H1 (cell line): ENCODE results near the gene KCNA2. TPM values are rescaled to one million over a fixed set of nuclear protein-coding genes. Genes with fewer than 3 reads are reported as not detected.

Experiments
- CTCF ChIA-PET: fragments of 300-600 bp; sonication (Branson Sonifier 250); formaldehyde crosslinking; loops from one replicate; lab custom pipeline; 2021; ENCODE audit not compliant: partially characterized antibody; lab: Charles Lee
- POLR2A ChIA-PET: fragments of 300-600 bp; sonication (Branson Sonifier 250); formaldehyde crosslinking; loops from one replicate; lab custom pipeline; 2021; ENCODE audit warnings: inconsistent platforms; ENCODE audit not compliant: partially characterized antibody; lab: Charles Lee
- DNase-seq, 2 experiments: peaks; one replicate each; pipeline versions ENCODE4 v3.0.0 to v3.0.0-alpha.2; 2010 to 2022; ENCODE audit warnings: low spot score in 2 of 2, low read depth in 1 of 2, mixed read lengths in 1 of 2
- FAIRE-seq: peaks from 2 replicates; lab custom pipeline; 2011; peaks lifted over from hg19 to GRCh38; lab: Jason Lieb, UNC
- H2AFZ ChIP-seq: 2 replicates; pipeline ENCODE4 v1.8.1; 2012; ENCODE audit warnings: low read length, inconsistent platforms
- H2AK5ac ChIP-seq: 2 replicates; pipeline ENCODE4 v1.6.1; 2013; ENCODE audit warnings: low read depth, low read length
- H2BK120ac ChIP-seq: replicated peaks from 2 replicates; pipeline ENCODE3; 2013; ENCODE audit warnings: low read depth, low read length, inconsistent platforms
- H2BK12ac ChIP-seq: 2 replicates; pipeline ENCODE4 v1.6.1; 2013; ENCODE audit warnings: low read depth, low read length
- H2BK15ac ChIP-seq: 2 replicates; pipeline ENCODE4 v1.6.1; 2013; ENCODE audit warnings: low read length
- H2BK20ac ChIP-seq: 2 replicates; pipeline ENCODE4 v1.6.1; 2013; ENCODE audit warnings: low read length
- H2BK5ac ChIP-seq: 2 replicates; pipeline ENCODE4 v1.6.1; 2013; ENCODE audit warnings: low read depth, low read length
- H3K14ac ChIP-seq: 2 replicates; pipeline ENCODE4 v1.6.1; 2013; ENCODE audit warnings: inconsistent platforms; ENCODE audit not compliant: insufficient read length
- H3K18ac ChIP-seq: 2 replicates; pipeline ENCODE4 v1.6.1; 2013; ENCODE audit warnings: low read length; ENCODE audit errors: extremely low read depth
- H3K23ac ChIP-seq: 2 replicates; pipeline ENCODE4 v1.6.1; 2013; ENCODE audit warnings: inconsistent platforms; ENCODE audit not compliant: insufficient read length
- H3K23me2 ChIP-seq: 2 replicates; pipeline ENCODE4 v1.6.1; 2013; ENCODE audit warnings: low read depth, low read length
- H3K27ac ChIP-seq: 2 replicates; pipeline ENCODE4 v1.6.1; 2011; ENCODE audit warnings: low read depth, low read length, inconsistent platforms
- H3K27me3 ChIP-seq, 4 experiments: replicated peaks in 1 of 4; 1 replicate in 1 of 4; 2 replicates in 3 of 4; pipeline versions ENCODE4 v1.6.1 to v1.8.1; 2011 to 2013; ENCODE audit warnings: low read length in 3 of 4, mild to moderate bottlenecking in 3 of 4, inconsistent platforms in 2 of 4, mixed read lengths in 2 of 4, moderate library complexity in 1 of 4; ENCODE audit not compliant: control insufficient read depth in 3 of 4, insufficient read depth in 3 of 4; ENCODE audit errors: extremely low read depth in 1 of 4
- H3K36me3 ChIP-seq, 4 experiments: 2 replicates each; pipeline versions ENCODE4 v1.6.1 to v1.8.1; 2011 to 2013; ENCODE audit warnings: mild to moderate bottlenecking in 4 of 4, low read length in 3 of 4, moderate library complexity in 2 of 4, control low read depth in 1 of 4, inconsistent platforms in 1 of 4; ENCODE audit not compliant: insufficient read depth in 4 of 4, control insufficient read depth in 2 of 4
- H3K4ac ChIP-seq: replicated peaks from 2 replicates; pipeline ENCODE3; 2013; ENCODE audit warnings: low read length, low read depth, mixed read lengths, inconsistent platforms; ENCODE audit not compliant: insufficient read length
- H3K4me1 ChIP-seq, 4 experiments: replicated peaks in 1 of 4; 1 replicate in 1 of 4; 2 replicates in 3 of 4; pipeline versions ENCODE4 v1.6.1 to v1.8.1; 2011 to 2013; ENCODE audit warnings: low read length in 3 of 4, inconsistent platforms in 2 of 4, mixed read lengths in 1 of 4; ENCODE audit not compliant: insufficient read depth in 4 of 4, control insufficient read depth in 3 of 4
- H3K4me2 ChIP-seq, 2 experiments: 2 replicates each; pipeline versions ENCODE4 v1.6.1 to v1.8.1; 2011 to 2013; ENCODE audit warnings: low read depth in 2 of 2, low read length in 2 of 2, control low read depth in 1 of 2, inconsistent platforms in 1 of 2, mild to moderate bottlenecking in 1 of 2; ENCODE audit not compliant: insufficient read depth in 1 of 2
- H3K4me3 ChIP-seq, 4 experiments: fragments of 200-600, 300-600 bp in 1 of 4; sonication (generic), shearing (Covaris generic), sonication (Bioruptor Twin) in 1 of 4; 2 replicates each; pipeline versions ENCODE4 v1.5.1 to v1.8.1; 2011 to 2016; ENCODE audit warnings: low read length in 4 of 4, low read depth in 3 of 4, control low read depth in 2 of 4, inconsistent platforms in 2 of 4, mild to moderate bottlenecking in 2 of 4, mixed read lengths in 1 of 4, moderate library complexity in 1 of 4; ENCODE audit not compliant: insufficient read depth in 2 of 4; ENCODE audit errors: extremely low read depth in 1 of 4
- H3K56ac ChIP-seq: replicated peaks from 2 replicates; pipeline ENCODE3; 2013; ENCODE audit warnings: low read depth, mild to moderate bottlenecking, mixed read lengths, low read length, inconsistent platforms; ENCODE audit not compliant: insufficient read length
- H3K79me1 ChIP-seq: 2 replicates; pipeline ENCODE4 v1.6.1; 2013; ENCODE audit warnings: low read depth, low read length, control low read depth
- H3K79me2 ChIP-seq, 2 experiments: 2 replicates each; pipeline versions ENCODE4 v1.6.1 to v1.8.1; 2012 to 2013; ENCODE audit warnings: low read length in 2 of 2, mild to moderate bottlenecking in 2 of 2, inconsistent platforms in 1 of 2; ENCODE audit not compliant: insufficient read depth in 2 of 2, control insufficient read depth in 1 of 2
- H3K9ac ChIP-seq, 4 experiments: replicated peaks in 1 of 4; 1 replicate in 1 of 4; 2 replicates in 3 of 4; pipeline versions ENCODE4 v1.6.1 to v1.8.1; 2011 to 2013; ENCODE audit warnings: low read depth in 3 of 4, low read length in 3 of 4, control low read depth in 2 of 4, mild to moderate bottlenecking in 2 of 4, moderate library complexity in 2 of 4, inconsistent platforms in 1 of 4; ENCODE audit errors: extremely low read depth in 1 of 4
- H3K9me3 ChIP-seq, 2 experiments: 2 replicates each; pipeline versions ENCODE4 v1.6.1 to v1.8.1; 2012 to 2013; ENCODE audit warnings: mild to moderate bottlenecking in 2 of 2, moderate library complexity in 2 of 2, control low read depth in 1 of 2, inconsistent platforms in 1 of 2, low read depth in 1 of 2, low read length in 1 of 2, mixed read lengths in 1 of 2; ENCODE audit not compliant: insufficient read depth in 2 of 2
- H4K20me1 ChIP-seq, 2 experiments: replicated peaks in 1 of 2; 2 replicates each; pipeline versions ENCODE3 to v1.8.1; 2011 to 2013; ENCODE audit warnings: inconsistent platforms in 2 of 2, low read length in 2 of 2, mild to moderate bottlenecking in 1 of 2; ENCODE audit not compliant: insufficient read depth in 2 of 2, control insufficient read depth in 1 of 2
- H4K5ac ChIP-seq: 2 replicates; pipeline ENCODE4 v1.6.1; 2013; ENCODE audit warnings: low read length, low read depth, mixed read lengths, inconsistent platforms; ENCODE audit not compliant: insufficient read length
- H4K8ac ChIP-seq: 2 replicates; pipeline ENCODE4 v1.8.0; 2013; ENCODE audit warnings: mild to moderate bottlenecking, moderate library complexity, low read length, inconsistent platforms; ENCODE audit not compliant: insufficient read depth; ENCODE audit errors: extremely low read depth
- H4K91ac ChIP-seq: replicated peaks from 2 replicates; pipeline ENCODE3; 2013; ENCODE audit warnings: low read length, mixed read lengths, inconsistent platforms; ENCODE audit not compliant: insufficient read length
- HDAC2 ChIP-seq, 2 experiments: fragments of 300-600 bp in 1 of 2; sonication (generic) in 1 of 2; IDR thresholded peaks; 2 replicates each; pipeline ENCODE4 v1.6.1; 2011 to 2012; ENCODE audit warnings: low read depth in 2 of 2, low read length in 2 of 2, mild to moderate bottlenecking in 2 of 2, moderate library complexity in 2 of 2, borderline replicate concordance in 1 of 2, inconsistent platforms in 1 of 2
- PHF8 ChIP-seq: fragments of 200-600 bp; sonication (generic); conservative IDR thresholded peaks from 2 replicates; pipeline ENCODE4 v1.7.1; 2012; ENCODE audit warnings: low read depth, mild to moderate bottlenecking, inconsistent platforms, low read length, moderate library complexity
- SP1 ChIP-seq: IDR thresholded peaks from 2 replicates; pipeline ENCODE4 v1.6.1; 2011; ENCODE audit warnings: low read depth, low read length
- SUZ12 ChIP-seq: fragments of 200-600 bp; sonication (generic); IDR thresholded peaks from 2 replicates; pipeline ENCODE4 v1.6.1; 2012; ENCODE audit warnings: mild to moderate bottlenecking, inconsistent platforms, low read length, moderate library complexity, mixed read lengths
- WGBS, 2 experiments: shearing (Covaris generic) in 1 of 2; methylation state at CpG; one replicate each; pipeline versions ENCODE4 v1.1.6 to v1.1.7; 2013 to 2015; ENCODE audit warnings: low lambda C conversion rate in 2 of 2, mixed read lengths in 2 of 2, inconsistent platforms in 1 of 2, low coverage in 1 of 2, missing lambda C conversion rate in 1 of 2; ENCODE audit not compliant: insufficient replicate concordance in 2 of 2, insufficient coverage in 1 of 2, insufficient read length in 1 of 2; ENCODE audit errors: extremely low coverage in 1 of 2, missing lambda C conversion rate in 1 of 2; 5-methylcytosine and 5-hydroxymethylcytosine counted together
- polyA plus RNA-seq, 7 experiments: library from polyadenylated mRNA; depleted of rRNA in 3 of 7; stranded (reverse) in 5 of 7; unstranded in 2 of 7; fragments of >200 nt in 5 of 7; fragments of 200-250 nt in 2 of 7; gene quantifications; 1 replicate in 5 of 7; 2 replicates in 1 of 7; 4 replicates in 1 of 7; pipeline versions ENCODE4 v1.2.1 to v1.2.3, GENCODE V29; 2011 to 2013; ENCODE audit warnings: missing spikeins in 2 of 7, mixed read lengths in 2 of 7
- total RNA-seq: library from RNA; stranded (reverse); fragmentation: NEBNext Ultra II Directional; extraction: Animal tissue kit (Norgen Biotek cat#: 25700); gene quantifications from 2 replicates; pipeline ENCODE4 v1.2.1, GENCODE V29; 2021
- TF ChIP-seq, protein P1 (sequence below): IDR thresholded peaks from 2 replicates; pipeline ENCODE4 v1.6.1; 2012; ENCODE audit warnings: low read length, inconsistent platforms

The KCNA2 gene
- total and polyA plus RNA-seq, 2 of the 8 experiments (the other 6 are each of a cell fraction or from before 2014, with no cell fraction given), result 0.26 to 0.78 TPM

DNA sequence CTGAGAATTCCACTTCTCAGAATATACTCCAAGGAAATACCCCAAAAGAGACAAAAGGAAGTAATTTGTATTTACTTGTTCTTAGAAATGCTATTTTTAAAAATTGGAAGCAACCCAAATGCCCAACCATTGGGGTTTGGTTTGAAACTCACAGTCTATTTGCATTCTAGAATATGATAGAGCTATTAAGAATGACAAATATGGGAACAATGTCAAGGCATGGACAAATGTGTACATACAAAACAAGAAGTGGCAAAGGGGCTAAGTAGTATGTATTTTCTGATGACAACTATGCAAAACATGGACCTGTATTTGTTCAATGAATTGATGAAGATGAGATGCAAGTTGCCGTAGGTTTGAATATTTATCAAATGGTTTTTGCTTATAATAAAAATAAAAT is 32.8 kb downstream of the KCNA2 start:
- Histone ChIP-seq H3K4me2 (no peak overlapping the region), H3K4me3 (no peak overlapping the region), H3K4me1 (no peaks in the 10 kb centered on the region), H2BK5ac (no peak overlapping the region), H3K9me3 (no peaks in the 10 kb centered on the region), H4K91ac (no peak overlapping the region), H2BK12ac (no peak overlapping the region), H2AK5ac (no peak overlapping the region), H3K23ac (no peak overlapping the region), H3K79me2 (no peaks in the 10 kb centered on the region), H3K14ac (no peak overlapping the region), H4K8ac (no peak overlapping the region), H3K36me3 (no peaks in the 10 kb centered on the region), H4K5ac (no peak overlapping the region), H2BK20ac (no peak overlapping the region)
- TF ChIP-seq SP1, result no peak
- TF ChIP-seq, protein P1, sequence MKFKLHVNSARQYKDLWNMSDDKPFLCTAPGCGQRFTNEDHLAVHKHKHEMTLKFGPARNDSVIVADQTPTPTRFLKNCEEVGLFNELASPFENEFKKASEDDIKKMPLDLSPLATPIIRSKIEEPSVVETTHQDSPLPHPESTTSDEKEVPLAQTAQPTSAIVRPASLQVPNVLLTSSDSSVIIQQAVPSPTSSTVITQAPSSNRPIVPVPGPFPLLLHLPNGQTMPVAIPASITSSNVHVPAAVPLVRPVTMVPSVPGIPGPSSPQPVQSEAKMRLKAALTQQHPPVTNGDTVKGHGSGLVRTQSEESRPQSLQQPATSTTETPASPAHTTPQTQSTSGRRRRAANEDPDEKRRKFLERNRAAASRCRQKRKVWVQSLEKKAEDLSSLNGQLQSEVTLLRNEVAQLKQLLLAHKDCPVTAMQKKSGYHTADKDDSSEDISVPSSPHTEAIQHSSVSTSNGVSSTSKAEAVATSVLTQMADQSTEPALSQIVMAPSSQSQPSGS, result no peak
- TF ChIP-seq HDAC2 (IDR thresholded peaks at IDR 0.05; ENCODE audit: borderline replicate concordance in 1 of 2, low read depth in 2 of 2, low read length in 2 of 2), result no peak
- no peak for TF ChIP-seq SUZ12
- no peak for TF ChIP-seq PHF8
- TF ChIP-seq, all 59 proteins: peak for 0
- CTCF ChIA-PET, result interaction anchor here (0.8 to 7.4 kb wide), 7 partner anchors 8 to 209 kb away, joined by 3 to 46 read pairs (median 5); no protein-coding TSS in a partner anchor
- DNase-seq (no peak), FAIRE-seq (no peak)
- Histone ChIP-seq H2AFZ (no peak overlapping the region), H3K18ac (no peak overlapping the region), H3K27ac (no peak overlapping the region), H4K20me1 (peaks cover 0 to 2% of the 10 kb centered on the region in 2 experiments), H3K56ac (no peak overlapping the region), H3K4ac (no peak overlapping the region), H3K9ac (no peak overlapping the region), H3K79me1 (no peaks in the 10 kb centered on the region), H3K23me2 (no peaks in the 10 kb centered on the region; the same call in 1 of the 2 replicates), H3K27me3 (peaks cover 14 to 40% (median 29%) of the 10 kb centered on the region in 4 experiments), H2BK120ac (no peak overlapping the region), H2BK15ac (no peak overlapping the region)
- WGBS, 2 experiments, result 94% methylated on average over 1 of the region's 1 CpG; no CpG with 5 or more reads in 1 of the 2 experiments
- POLR2A ChIA-PET, result no interaction called here
